RWPE2 (cell line): ENCODE measurements around the gene ZNF467.

Source experiments
- ATAC-seq: fragments of 200-7000 bp; cut with Tn5 transposase; 3 replicates; pipeline ENCODE4 v1.9.1; 2021; ENCODE audit warnings: low read depth
- DNase-seq: peaks from one replicate; pipeline ENCODE4 v3.0.0-alpha.2; 2020; ENCODE audit warnings: low spot score
- H3K27ac ChIP-seq: fragments of 450-650 bp; 2 replicates; pipeline ENCODE4 v1.5.1; 2017; ENCODE audit warnings: mild to moderate bottlenecking; ENCODE audit not compliant: poor library complexity, severe bottlenecking
- H3K27me3 ChIP-seq: fragments of 250-450 bp; sonication (Bioruptor Pico); 2 replicates; pipeline ENCODE4 v1.5.1; 2021; ENCODE audit warnings: mild to moderate bottlenecking, moderate library complexity; ENCODE audit not compliant: insufficient read depth, poor library complexity, severe bottlenecking
- H3K36me3 ChIP-seq: fragments of 250-450 bp; sonication (Bioruptor Pico); 2 replicates; pipeline ENCODE4 v1.5.1; 2020; ENCODE audit warnings: low read depth, mild to moderate bottlenecking, moderate library complexity
- H3K4me1 ChIP-seq: fragments of 250-450 bp; sonication (Bioruptor Pico); 2 replicates; pipeline ENCODE4 v1.5.1; 2021; ENCODE audit warnings: mild to moderate bottlenecking, moderate library complexity; ENCODE audit not compliant: insufficient read depth, poor library complexity, severe bottlenecking
- H3K4me3 ChIP-seq: fragments of 250-450 bp; sonication (Bioruptor Pico); 2 replicates; pipeline ENCODE4 v1.5.1; 2021; ENCODE audit warnings: mild to moderate bottlenecking, moderate library complexity; ENCODE audit not compliant: severe bottlenecking
- H3K9me3 ChIP-seq: fragments of 250-450 bp; sonication (Bioruptor Pico); 2 replicates; pipeline ENCODE4 v1.5.1; 2021; ENCODE audit warnings: mild to moderate bottlenecking, moderate library complexity; ENCODE audit not compliant: severe bottlenecking
- CTCF ChIP-seq: fragments of 450-650 bp; IDR thresholded peaks from one replicate; pipeline ENCODE4 v1.5.1; 2017; ENCODE audit warnings: mild to moderate bottlenecking, moderate library complexity; ENCODE audit not compliant: poor library complexity, severe bottlenecking

The ZNF467 gene

DNA sequence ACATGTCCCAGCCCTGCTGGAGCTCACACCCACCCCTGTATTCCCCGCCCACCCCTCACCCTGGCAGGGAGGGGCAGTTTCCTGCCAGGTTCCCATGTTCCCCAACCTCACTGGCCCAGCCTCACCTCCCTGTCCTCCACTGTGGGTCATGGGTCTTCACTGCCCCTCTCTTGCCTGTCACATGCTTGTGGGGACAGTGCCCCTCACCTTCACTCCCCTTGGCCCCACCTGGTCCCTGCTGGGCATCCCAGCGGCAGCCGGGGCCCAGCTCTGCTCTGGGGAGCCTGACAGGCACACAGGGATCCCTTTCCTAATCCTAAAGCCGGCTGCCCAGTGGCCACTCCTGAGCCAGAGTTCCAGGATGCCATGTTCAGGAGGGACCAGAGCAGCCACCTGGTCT is 43.4 kb upstream of the ZNF467 start:
- Histone ChIP-seq H3K27ac (no peak overlapping the region), H3K4me3 (no peak overlapping the region), H3K36me3 (no peaks in the 10 kb centered on the region), H3K9me3 (no peaks in the 10 kb centered on the region), H3K27me3 (no peaks in the 10 kb centered on the region), H3K4me1 (no peaks in the 10 kb centered on the region)
- TF ChIP-seq CTCF, result no peak
- ATAC-seq (no peak), DNase-seq (no peak)

DNA sequence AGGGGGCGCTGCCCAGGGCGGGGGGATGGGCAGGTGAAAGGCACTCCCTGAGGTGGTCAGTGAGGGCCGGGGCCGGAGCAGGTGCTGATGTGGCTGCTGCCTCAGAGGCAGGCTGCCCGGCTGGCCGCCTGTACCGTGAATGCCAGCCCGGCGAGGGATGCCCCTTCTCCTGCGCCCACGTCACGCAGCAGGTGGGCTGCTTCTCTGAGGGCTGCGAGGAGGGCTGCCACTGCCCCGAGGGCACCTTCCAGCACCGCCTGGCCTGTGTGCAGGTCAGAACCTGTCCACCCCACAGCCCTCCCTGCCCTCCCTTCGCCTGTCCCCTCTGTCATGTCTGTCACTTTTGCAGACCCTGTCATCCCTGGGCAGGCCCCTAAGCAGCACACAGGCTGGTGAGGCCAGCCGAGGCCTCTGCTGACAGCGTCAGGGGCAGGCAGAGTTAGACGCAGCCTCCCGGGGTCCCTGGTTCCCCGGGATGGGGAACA is 42.9 kb upstream of the ZNF467 start:
- Histone ChIP-seq H3K4me3 (no peak overlapping the region), H3K27me3 (no peaks in the 10 kb centered on the region), H3K4me1 (no peaks in the 10 kb centered on the region), H3K9me3 (no peaks in the 10 kb centered on the region), H3K36me3 (no peaks in the 10 kb centered on the region), H3K27ac (no peak overlapping the region)
- no peak for TF ChIP-seq CTCF
- ATAC-seq (no peak), DNase-seq (no peak)

DNA sequence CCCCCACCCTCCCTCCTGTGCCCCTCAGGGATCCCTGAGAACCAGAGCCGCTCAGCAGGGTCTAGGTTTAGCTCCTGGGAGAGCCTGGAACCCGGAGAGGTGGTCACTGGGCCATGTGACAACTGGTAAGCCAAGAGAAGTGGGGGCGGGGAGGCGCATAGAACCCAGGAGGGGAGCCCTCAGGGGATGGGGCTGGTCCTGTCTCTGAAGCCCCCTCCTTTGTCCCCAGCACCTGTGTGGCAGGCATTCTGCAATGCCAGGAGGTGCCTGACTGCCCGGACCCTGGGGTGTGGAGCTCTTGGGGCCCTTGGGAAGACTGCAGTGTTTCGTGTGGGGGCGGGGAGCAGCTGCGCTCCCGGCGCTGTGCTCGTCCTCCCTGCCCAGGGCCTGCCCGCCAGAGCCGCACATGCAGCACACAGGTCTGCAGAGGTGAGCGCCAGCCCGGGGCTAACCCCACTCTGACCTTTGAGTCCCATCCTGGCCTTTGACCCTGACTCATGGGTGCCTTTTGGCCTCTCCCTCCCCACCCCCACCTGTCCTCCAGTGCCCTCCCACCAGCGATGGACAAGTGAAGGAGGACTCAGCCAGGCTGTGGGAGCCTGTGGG is 42.4 kb upstream of the ZNF467 start:
- H3K27ac ChIP-seq, result no peak overlapping the region
- no peaks in the 10 kb centered on the region for H3K9me3 ChIP-seq
- no peak for DNase-seq
- H3K4me1 ChIP-seq, result no peaks in the 10 kb centered on the region
- ATAC-seq, result no peak
- no peak overlapping the region for H3K4me3 ChIP-seq
- no peak for TF ChIP-seq CTCF
- H3K36me3 ChIP-seq, result no peaks in the 10 kb centered on the region
- H3K27me3 ChIP-seq, result no peaks in the 10 kb centered on the region

GRCh38 chr7:149815121-149815520 is 41.7 kb upstream of the ZNF467 start:
- DNase-seq (no peak), ATAC-seq (no peak)
- no peaks in the 10 kb centered on the region for H3K27me3 ChIP-seq
- no peaks in the 10 kb centered on the region for H3K36me3 ChIP-seq
- TF ChIP-seq CTCF, result no peak
- no peaks in the 10 kb centered on the region for H3K4me1 ChIP-seq
- no peak overlapping the region for H3K27ac ChIP-seq
- H3K4me3 ChIP-seq, result no peak overlapping the region
- H3K9me3 ChIP-seq, result no peaks in the 10 kb centered on the region

GRCh38 chr7:149814494-149814893 is 41.1 kb upstream of the ZNF467 start:
- Histone ChIP-seq H3K36me3 (no peaks in the 10 kb centered on the region), H3K27ac (no peak overlapping the region)
- DNase-seq, result no peak

More at GRCh38 chr7:149814494-149814893, 41.1 kb upstream of the ZNF467 start:
- Histone ChIP-seq H3K9me3 (no peaks in the 10 kb centered on the region), H3K27me3 (no peaks in the 10 kb centered on the region), H3K4me1 (no peaks in the 10 kb centered on the region), H3K4me3 (no peak overlapping the region)
- ATAC-seq, result no peak
- no peak for TF ChIP-seq CTCF
